OCI-LY3 (cell line): ENCODE results near the gene VCP.

Experiments used
- CTCF ChIP-seq: fragments of 200-600, 300-600 bp; sonication (generic); IDR thresholded peaks from 2 replicates; pipeline ENCODE4 v1.5.1; 2014; ENCODE audit warnings: antibody characterized with exemption, low read length, low read depth
- EZH2phosphoT487 ChIP-seq: fragments of 200-600 bp; shearing (Covaris generic); IDR thresholded peaks from 2 replicates; pipeline ENCODE4 v1.6.1; 2018; ENCODE audit warnings: antibody characterized with exemption, mixed run types, low read depth

GRCh38 chr9:35114113-35114839, 41.9 kb upstream of the VCP start:
- TF ChIP-seq CTCF (no peak), EZH2phosphoT487 (no peak)
